ENCODE data around the gene STAT4.

STAT4 gene

GRCh38 chr2:191180276-191180675, 29.5 kb upstream of the STAT4 start:
- H3K4me3 ChIP-seq (ENCODE audit: low read depth, low read length) = no peak overlapping the region
- TF ChIP-seq CTCF (IDR thresholded peaks at IDR 0.05; ENCODE audit: low read depth, low read length) = no peak

GRCh38 chr2:191178806-191179514, 28.2 kb upstream of the STAT4 start:
- TF ChIP-seq CTCF (IDR thresholded peaks at IDR 0.05; ENCODE audit: low read depth, low read length) = no peak
- H3K4me3 ChIP-seq (ENCODE audit: low read depth, low read length) = no peak overlapping the region

GRCh38 chr2:191177751-191178736, 27.2 kb upstream of the STAT4 start:
- H3K4me3 ChIP-seq (ENCODE audit: low read depth, low read length) = no peak overlapping the region
- TF ChIP-seq CTCF (IDR thresholded peaks at IDR 0.05; ENCODE audit: low read depth, low read length) = no peak

- TF ChIP-seq CTCF (IDR thresholded peaks at IDR 0.05; ENCODE audit: low read depth, low read length) = no peak
- no peak overlapping the region for H3K4me3 ChIP-seq (ENCODE audit: low read depth, low read length)
These were observed 26.1 kb upstream of the STAT4 start for GRCh38 chr2:191176801-191177438.

- H3K4me3 ChIP-seq (ENCODE audit: low read depth, low read length) = no peak overlapping the region
- no peak for TF ChIP-seq CTCF (IDR thresholded peaks at IDR 0.05; ENCODE audit: low read depth, low read length)
These were observed 25.5 kb upstream of the STAT4 start for GRCh38 chr2:191176305-191176704.

GRCh38 chr2:191174442-191174841, 23.6 kb upstream of the STAT4 start:
- no peak overlapping the region for H3K4me3 ChIP-seq (ENCODE audit: low read depth, low read length)
- TF ChIP-seq CTCF (IDR thresholded peaks at IDR 0.05; ENCODE audit: low read depth, low read length) = no peak

All from WI38 (cell line).